ENCODE results near the gene KPNA2. TPM values are rescaled to one million over a fixed set of nuclear protein-coding genes. Genes with fewer than 3 reads are reported as not detected.

KPNA2 gene
- total and polyA plus RNA-seq, 2 of the 13 experiments (the other 11 are each of a cell fraction or from before 2014, with no cell fraction given): 111 to 305 TPM

- TF ChIP-seq ZBTB21 (CRISPR knock-in tag; IDR thresholded peaks at IDR 0.05) (no peak), TBL1XR1 (IDR thresholded peaks at IDR 0.05; ENCODE audit: borderline replicate concordance, low read length, partially characterized antibody) (no peak), MTERF4 (CRISPR knock-in tag; IDR thresholded peaks at IDR 0.05) (peak; percentile 69; the same call in 1 of the 2 replicates), IKZF5 (CRISPR knock-in tag; IDR thresholded peaks at IDR 0.05) (no peak; the same call in 1 of the 2 replicates), ZNF607 (CRISPR knock-in tag; IDR thresholded peaks at IDR 0.05; ENCODE audit: borderline replicate concordance) (no peak), CHCHD3 (CRISPR knock-in tag; IDR thresholded peaks at IDR 0.05) (no peak), ZNF574 (CRISPR knock-in tag; IDR thresholded peaks at IDR 0.05) (peak; percentile 50; the same call in 1 of the 2 replicates), REPIN1 (CRISPR knock-in tag; IDR thresholded peaks at IDR 0.05; ENCODE audit: borderline replicate concordance, low read depth) (no peak), RBFOX2 (IDR thresholded peaks at IDR 0.05; ENCODE audit: low read depth, low read length) (peak; percentile 82), JUND (CRISPR knock-in tag; IDR thresholded peaks at IDR 0.05) (no peak), KAT7 (CRISPR knock-in tag; IDR thresholded peaks at IDR 0.05; ENCODE audit: borderline replicate concordance) (0 out of 2 replicates have a peak, but pooled peaks have one; percentile 61), SIX1 (CRISPR knock-in tag; IDR thresholded peaks at IDR 0.05; ENCODE audit: borderline replicate concordance) (0 out of 2 replicates have a peak, but pooled peaks have one; percentile 20), TBX2 (CRISPR knock-in tag; IDR thresholded peaks at IDR 0.05; ENCODE audit: borderline replicate concordance) (0 out of 2 replicates have a peak, but pooled peaks have one; percentile 44)
- TF ChIP-seq, protein P1, sequence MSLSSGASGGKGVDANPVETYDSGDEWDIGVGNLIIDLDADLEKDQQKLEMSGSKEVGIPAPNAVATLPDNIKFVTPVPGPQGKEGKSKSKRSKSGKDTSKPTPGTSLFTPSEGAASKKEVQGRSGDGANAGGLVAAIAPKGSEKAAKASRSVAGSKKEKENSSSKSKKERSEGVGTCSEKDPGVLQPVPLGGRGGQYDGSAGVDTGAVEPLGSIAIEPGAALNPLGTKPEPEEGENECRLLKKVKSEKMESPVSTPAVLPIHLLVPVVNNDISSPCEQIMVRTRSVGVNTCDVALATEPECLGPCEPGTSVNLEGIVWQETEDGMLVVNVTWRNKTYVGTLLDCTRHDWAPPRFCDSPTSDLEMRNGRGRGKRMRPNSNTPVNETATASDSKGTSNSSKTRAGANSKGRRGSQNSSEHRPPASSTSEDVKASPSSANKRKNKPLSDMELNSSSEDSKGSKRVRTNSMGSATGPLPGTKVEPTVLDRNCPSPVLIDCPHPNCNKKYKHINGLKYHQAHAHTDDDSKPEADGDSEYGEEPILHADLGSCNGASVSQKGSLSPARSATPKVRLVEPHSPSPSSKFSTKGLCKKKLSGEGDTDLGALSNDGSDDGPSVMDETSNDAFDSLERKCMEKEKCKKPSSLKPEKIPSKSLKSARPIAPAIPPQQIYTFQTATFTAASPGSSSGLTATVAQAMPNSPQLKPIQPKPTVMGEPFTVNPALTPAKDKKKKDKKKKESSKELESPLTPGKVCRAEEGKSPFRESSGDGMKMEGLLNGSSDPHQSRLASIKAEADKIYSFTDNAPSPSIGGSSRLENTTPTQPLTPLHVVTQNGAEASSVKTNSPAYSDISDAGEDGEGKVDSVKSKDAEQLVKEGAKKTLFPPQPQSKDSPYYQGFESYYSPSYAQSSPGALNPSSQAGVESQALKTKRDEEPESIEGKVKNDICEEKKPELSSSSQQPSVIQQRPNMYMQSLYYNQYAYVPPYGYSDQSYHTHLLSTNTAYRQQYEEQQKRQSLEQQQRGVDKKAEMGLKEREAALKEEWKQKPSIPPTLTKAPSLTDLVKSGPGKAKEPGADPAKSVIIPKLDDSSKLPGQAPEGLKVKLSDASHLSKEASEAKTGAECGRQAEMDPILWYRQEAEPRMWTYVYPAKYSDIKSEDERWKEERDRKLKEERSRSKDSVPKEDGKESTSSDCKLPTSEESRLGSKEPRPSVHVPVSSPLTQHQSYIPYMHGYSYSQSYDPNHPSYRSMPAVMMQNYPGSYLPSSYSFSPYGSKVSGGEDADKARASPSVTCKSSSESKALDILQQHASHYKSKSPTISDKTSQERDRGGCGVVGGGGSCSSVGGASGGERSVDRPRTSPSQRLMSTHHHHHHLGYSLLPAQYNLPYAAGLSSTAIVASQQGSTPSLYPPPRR (CRISPR knock-in tag; IDR thresholded peaks at IDR 0.05; ENCODE audit: borderline replicate concordance): no peak; the same call in 1 of the 2 replicates
These were observed 42.2 kb upstream of the KPNA2 start (continued) for GRCh38 chr17:67993153-67993997.

Data from HepG2 (cell line).